ENCODE results near the gene NHSL2.
"Not testable (repeated sequence)": the region's sequence is repeated elsewhere in the genome, so short reads cannot be mapped to it uniquely, and the experiment has no call there.

- TF ChIP-seq CTCF (IDR thresholded peaks at IDR 0.05; ENCODE audit: borderline replicate concordance, extremely low read depth, low read length, poor library complexity, severe bottlenecking); EZH2 (IDR thresholded peaks at IDR 0.05; ENCODE audit: borderline replicate concordance, low read depth, low read length, severe bottlenecking): not testable (repeated sequence)
Observed at GRCh38 chrX:71876841-71877240, 33.8 kb upstream of the NHSL2 start.

Data from DND-41 (cell line).